Measurements from ENCODE around the gene AVPR1B. TPM values are rescaled to one million over a fixed set of nuclear protein-coding genes. Genes with fewer than 3 reads are reported as not detected.
"Not testable (repeated sequence)": the region's sequence is repeated elsewhere in the genome, so short reads cannot be mapped to it uniquely, and the experiment has no call there.

Gene AVPR1B
- total and polyA plus RNA-seq, 2 of the 13 experiments (the other 11 are each of a cell fraction or from before 2014, with no cell fraction given) = 0.05 TPM; not detected in 1

DNA sequence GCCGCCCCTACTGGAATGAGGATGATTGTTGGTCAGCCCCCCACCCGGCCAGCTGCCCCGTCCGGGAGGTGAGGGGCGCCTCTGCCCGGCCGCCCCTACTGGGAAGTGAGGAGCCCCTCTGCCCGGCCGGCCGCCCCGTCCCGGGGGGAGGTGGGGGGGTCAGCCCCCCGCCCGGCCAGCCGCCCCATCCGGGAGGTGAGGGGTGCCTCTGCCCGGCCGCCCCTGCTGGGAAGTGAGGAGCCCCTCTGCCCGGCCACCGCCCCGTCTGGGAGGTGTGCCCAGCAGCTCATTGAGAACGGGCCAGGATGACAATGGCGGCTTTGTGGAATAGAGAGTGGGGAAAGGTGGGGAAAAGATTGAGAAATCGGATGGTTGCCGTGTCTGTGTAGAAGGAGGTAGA lies 52.7 kb downstream of the AVPR1B start:
- DNase-seq (ENCODE audit: low spot score); intact Hi-C loops (cut with micrococcal nuclease; ENCODE audit: unreplicated experiment); H3K4me2 ChIP-seq (ENCODE audit: low read depth, low read length); CTCF ChIA-PET (ENCODE audit: low intra/inter-chr PET ratio, low total read pairs); H3K4me3 ChIP-seq (replicated peaks in 1 of 3; ENCODE audit: insufficient read depth in 1 of 3, low read depth in 2 of 3, low read length in 3 of 3); POLR2A ChIA-PET; H3K79me2 ChIP-seq (ENCODE audit: insufficient read depth, low read length); H3K27ac ChIP-seq (ENCODE audit: extremely low read length, insufficient read depth, low read length); H3K27me3 ChIP-seq (ENCODE audit: control insufficient read depth in 1 of 2, insufficient read depth in 2 of 2, low read length in 2 of 2); H2AFZ ChIP-seq (ENCODE audit: low read length); H3K9ac ChIP-seq (ENCODE audit: insufficient read depth, low read depth, low read length); H3K9me3 ChIP-seq (ENCODE audit: low read length); ATAC-seq; in situ Hi-C loops (cut with HindIII; ENCODE audit: extremely low pct_ligation_motif_present, low pct_unique_long_range_greater_than_20kb); H4K20me1 ChIP-seq (ENCODE audit: insufficient read depth, low read length); H3K4me1 ChIP-seq (ENCODE audit: insufficient read depth, low read length); BruUV-seq (replicated peaks); FAIRE-seq: not testable (repeated sequence)
- 84% methylated on average over 7 of the region's 25 CpGs for WGBS (ENCODE audit: low lambda C conversion rate)
- peaks cover 3 to 26% of the 10 kb centered on the region in 2 experiments for H3K36me3 ChIP-seq (replicated peaks in 1 of 2; ENCODE audit: control insufficient read depth in 1 of 2, insufficient read depth in 2 of 2, low read length in 2 of 2)

DNA sequence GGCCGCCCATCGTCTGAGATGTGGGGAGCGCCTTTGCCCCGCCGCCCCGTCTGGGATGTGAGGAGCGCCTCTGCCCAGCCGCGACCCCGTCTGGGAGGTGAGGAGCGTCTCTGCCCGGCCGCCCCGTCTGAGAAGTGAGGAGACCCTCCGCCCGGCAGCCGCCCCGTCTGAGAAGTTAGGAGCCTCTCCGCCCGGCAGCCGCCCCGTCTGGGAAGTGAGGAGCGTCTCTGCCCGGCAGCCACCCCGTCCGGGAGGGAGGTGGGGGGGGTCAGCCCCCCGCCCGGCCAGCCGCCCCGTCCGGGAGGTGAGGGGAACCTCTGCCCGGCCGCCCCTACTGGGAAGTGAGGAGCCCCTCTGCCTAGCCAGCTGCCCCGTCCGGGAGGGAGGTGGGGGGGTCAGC lies 53.2 kb downstream of the AVPR1B start:
- H3K9ac ChIP-seq (ENCODE audit: insufficient read depth, low read depth, low read length); H3K79me2 ChIP-seq (ENCODE audit: insufficient read depth, low read length); H3K4me1 ChIP-seq (ENCODE audit: insufficient read depth, low read length); H3K4me3 ChIP-seq (replicated peaks in 1 of 3; ENCODE audit: insufficient read depth in 1 of 3, low read depth in 2 of 3, low read length in 3 of 3); H3K27ac ChIP-seq (ENCODE audit: extremely low read length, insufficient read depth, low read length); DNase-seq (ENCODE audit: low spot score); H4K20me1 ChIP-seq (ENCODE audit: insufficient read depth, low read length); H3K27me3 ChIP-seq (ENCODE audit: control insufficient read depth in 1 of 2, insufficient read depth in 2 of 2, low read length in 2 of 2); POLR2A ChIA-PET; BruUV-seq (replicated peaks); H3K9me3 ChIP-seq (ENCODE audit: low read length); in situ Hi-C loops (cut with HindIII; ENCODE audit: extremely low pct_ligation_motif_present, low pct_unique_long_range_greater_than_20kb); CTCF ChIA-PET (ENCODE audit: low intra/inter-chr PET ratio, low total read pairs); FAIRE-seq; H2AFZ ChIP-seq (ENCODE audit: low read length); H3K4me2 ChIP-seq (ENCODE audit: low read depth, low read length); intact Hi-C loops (cut with micrococcal nuclease; ENCODE audit: unreplicated experiment); ATAC-seq: not testable (repeated sequence)
- WGBS (ENCODE audit: low lambda C conversion rate) = 100% methylated on average over 11 of the region's 35 CpGs
- H3K36me3 ChIP-seq (replicated peaks in 1 of 2; ENCODE audit: control insufficient read depth in 1 of 2, insufficient read depth in 2 of 2, low read length in 2 of 2) = peaks cover 4 to 29% of the 10 kb centered on the region in 2 experiments

DNA sequence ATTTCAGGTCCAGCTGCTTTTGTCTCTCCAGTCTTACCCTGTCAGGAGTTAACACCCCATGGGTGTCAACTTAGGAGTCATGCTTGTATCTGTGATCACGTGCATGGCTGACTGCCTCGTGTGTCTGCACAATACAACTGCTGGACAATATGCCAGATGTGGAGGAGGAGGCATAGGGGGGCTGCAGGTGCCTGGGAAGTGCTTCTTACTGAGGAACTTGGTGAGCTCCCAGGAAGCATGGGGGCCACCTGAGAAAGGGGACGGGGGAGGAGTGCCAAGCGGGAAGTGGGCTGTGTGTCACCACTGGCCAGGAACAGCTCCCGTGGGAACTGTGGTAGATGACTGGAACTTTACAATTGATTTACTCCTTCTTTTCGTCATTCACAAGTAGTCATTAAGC lies 54.7 kb downstream of the AVPR1B start:
- ChIA-PET CTCF (ENCODE audit: low intra/inter-chr PET ratio, low total read pairs) (no interaction called here), POLR2A (no interaction called here)
- DNase-seq (ENCODE audit: low spot score) (no peak), FAIRE-seq (no peak), ATAC-seq (no peak)
- Histone ChIP-seq H3K4me1 (ENCODE audit: insufficient read depth, low read length) (peaks cover 10% of the 10 kb centered on the region), H3K27me3 (ENCODE audit: control insufficient read depth in 1 of 2, insufficient read depth in 2 of 2, low read length in 2 of 2) (no peaks in the 10 kb centered on the region), H3K4me2 (ENCODE audit: low read depth, low read length) (no peak overlapping the region), H4K20me1 (ENCODE audit: insufficient read depth, low read length) (no peaks in the 10 kb centered on the region), H3K27ac (ENCODE audit: extremely low read length, insufficient read depth, low read length) (no peak overlapping the region), H3K9ac (ENCODE audit: insufficient read depth, low read depth, low read length) (no peak overlapping the region), H3K36me3 (replicated peaks in 1 of 2; ENCODE audit: control insufficient read depth in 1 of 2, insufficient read depth in 2 of 2, low read length in 2 of 2) (peaks cover 6 to 31% of the 10 kb centered on the region in 2 experiments), H3K9me3 (ENCODE audit: low read length) (no peaks in the 10 kb centered on the region), H3K4me3 (replicated peaks in 1 of 3; ENCODE audit: insufficient read depth in 1 of 3, low read depth in 2 of 3, low read length in 3 of 3) (no peak overlapping the region), H3K79me2 (ENCODE audit: insufficient read depth, low read length) (peaks cover 8% of the 10 kb centered on the region), H2AFZ (ENCODE audit: low read length) (no peak overlapping the region)
- BruUV-seq (replicated peaks) = no TSS peak
- intact Hi-C loops (cut with micrococcal nuclease; ENCODE audit: unreplicated experiment) (no loop called here), in situ Hi-C loops (cut with HindIII; ENCODE audit: extremely low pct_ligation_motif_present, low pct_unique_long_range_greater_than_20kb) (no loop called here)
- 97% methylated on average over 6 of the region's 6 CpGs for WGBS (ENCODE audit: low lambda C conversion rate)
- no peak for TF ChIP-seq ZNF577 (CRISPR knock-in tag; IDR thresholded peaks at IDR 0.05; ENCODE audit: borderline replicate concordance, low read depth)
- TF ChIP-seq NR2F6 (IDR thresholded peaks at IDR 0.05) = no peak
- TF ChIP-seq NR2F6 (CRISPR knock-in tag; IDR thresholded peaks at IDR 0.05) = no peak
- no peak for TF ChIP-seq ZNF556 (CRISPR knock-in tag; IDR thresholded peaks at IDR 0.05; ENCODE audit: borderline replicate concordance)
- no peak for TF ChIP-seq ZNF567 (CRISPR knock-in tag; IDR thresholded peaks at IDR 0.05; ENCODE audit: borderline replicate concordance)
- no peak for TF ChIP-seq TP53 (CRISPR knock-in tag; conservative IDR thresholded peaks at IDR 0.05)
- TF ChIP-seq NR2F2 (IDR thresholded peaks at IDR 0.05; ENCODE audit: borderline replicate concordance, low read depth) = no peak
- TF ChIP-seq, protein P1, sequence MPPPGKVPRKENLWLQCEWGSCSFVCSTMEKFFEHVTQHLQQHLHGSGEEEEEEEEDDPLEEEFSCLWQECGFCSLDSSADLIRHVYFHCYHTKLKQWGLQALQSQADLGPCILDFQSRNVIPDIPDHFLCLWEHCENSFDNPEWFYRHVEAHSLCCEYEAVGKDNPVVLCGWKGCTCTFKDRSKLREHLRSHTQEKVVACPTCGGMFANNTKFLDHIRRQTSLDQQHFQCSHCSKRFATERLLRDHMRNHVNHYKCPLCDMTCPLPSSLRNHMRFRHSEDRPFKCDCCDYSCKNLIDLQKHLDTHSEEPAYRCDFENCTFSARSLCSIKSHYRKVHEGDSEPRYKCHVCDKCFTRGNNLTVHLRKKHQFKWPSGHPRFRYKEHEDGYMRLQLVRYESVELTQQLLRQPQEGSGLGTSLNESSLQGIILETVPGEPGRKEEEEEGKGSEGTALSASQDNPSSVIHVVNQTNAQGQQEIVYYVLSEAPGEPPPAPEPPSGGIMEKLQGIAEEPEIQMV (CRISPR knock-in tag; IDR thresholded peaks at IDR 0.05; ENCODE audit: low read depth) = no peak
